ENCODE measurements around the gene MPST.

The MPST gene

DNA sequence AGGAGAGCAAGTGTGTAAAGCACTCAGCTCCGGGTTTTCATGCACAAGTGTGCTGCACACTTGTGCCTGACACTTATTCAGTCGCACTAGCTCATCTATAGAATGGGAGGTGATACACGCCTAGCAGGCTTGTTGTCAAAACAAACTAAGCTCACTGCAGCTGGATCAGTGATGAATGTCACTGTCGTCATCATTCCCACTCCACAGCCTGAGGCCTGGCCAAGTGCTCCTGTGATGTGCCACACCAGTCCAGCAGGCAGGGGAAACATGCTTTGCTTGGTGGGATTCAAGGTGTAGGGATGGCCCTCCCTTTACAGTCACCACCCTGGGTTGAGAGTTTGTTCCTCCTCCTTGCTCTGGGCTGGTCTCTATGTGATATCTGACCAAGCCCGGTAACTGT lies 6.8 kb downstream of the MPST start:
- H3K4me3 ChIP-seq (ENCODE audit: low read depth, low read length): no peak overlapping the region
- DNase-seq: no peak
- H3K36me3 ChIP-seq (replicated peaks): peaks cover 38% of the 10 kb centered on the region

DNA sequence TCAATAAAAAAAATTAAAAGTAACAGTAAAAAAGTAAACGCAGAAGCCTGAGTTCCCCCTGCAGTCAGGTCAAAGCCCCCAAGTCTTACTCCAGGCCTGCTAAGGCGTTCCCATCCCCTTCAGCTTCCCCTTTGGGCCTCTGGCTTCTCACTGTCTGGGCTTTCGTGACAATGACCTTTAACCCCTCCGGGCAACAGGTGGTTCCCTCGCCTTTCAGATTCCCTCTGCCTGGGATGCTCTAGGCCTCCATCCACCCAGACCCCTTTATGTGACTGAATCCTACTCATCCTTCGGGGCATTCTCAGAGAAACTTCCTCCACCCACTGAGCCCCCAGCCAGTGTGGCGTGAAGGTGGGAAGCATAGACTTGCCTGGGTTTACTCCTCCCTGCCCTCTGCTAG lies 8.0 kb downstream of the MPST start:
- H3K27me3 ChIP-seq (replicated peaks): no peaks in the 10 kb centered on the region
- H3K27ac ChIP-seq: no peak overlapping the region

More for the DNA sequence above, 6.8 kb downstream of the MPST start:
- Histone ChIP-seq H3K27ac (no peak overlapping the region), H3K27me3 (replicated peaks) (no peaks in the 10 kb centered on the region)
- in situ Hi-C loops (cut with HindIII; ENCODE audit: low pct_ligation_motif_present, low sequenced_read_pairs): no loop called here
- TF ChIP-seq, protein P1, sequence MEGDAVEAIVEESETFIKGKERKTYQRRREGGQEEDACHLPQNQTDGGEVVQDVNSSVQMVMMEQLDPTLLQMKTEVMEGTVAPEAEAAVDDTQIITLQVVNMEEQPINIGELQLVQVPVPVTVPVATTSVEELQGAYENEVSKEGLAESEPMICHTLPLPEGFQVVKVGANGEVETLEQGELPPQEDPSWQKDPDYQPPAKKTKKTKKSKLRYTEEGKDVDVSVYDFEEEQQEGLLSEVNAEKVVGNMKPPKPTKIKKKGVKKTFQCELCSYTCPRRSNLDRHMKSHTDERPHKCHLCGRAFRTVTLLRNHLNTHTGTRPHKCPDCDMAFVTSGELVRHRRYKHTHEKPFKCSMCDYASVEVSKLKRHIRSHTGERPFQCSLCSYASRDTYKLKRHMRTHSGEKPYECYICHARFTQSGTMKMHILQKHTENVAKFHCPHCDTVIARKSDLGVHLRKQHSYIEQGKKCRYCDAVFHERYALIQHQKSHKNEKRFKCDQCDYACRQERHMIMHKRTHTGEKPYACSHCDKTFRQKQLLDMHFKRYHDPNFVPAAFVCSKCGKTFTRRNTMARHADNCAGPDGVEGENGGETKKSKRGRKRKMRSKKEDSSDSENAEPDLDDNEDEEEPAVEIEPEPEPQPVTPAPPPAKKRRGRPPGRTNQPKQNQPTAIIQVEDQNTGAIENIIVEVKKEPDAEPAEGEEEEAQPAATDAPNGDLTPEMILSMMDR (IDR thresholded peaks at IDR 0.05; ENCODE audit: low read depth, low read length, missing control alignments): no peak

DNA sequence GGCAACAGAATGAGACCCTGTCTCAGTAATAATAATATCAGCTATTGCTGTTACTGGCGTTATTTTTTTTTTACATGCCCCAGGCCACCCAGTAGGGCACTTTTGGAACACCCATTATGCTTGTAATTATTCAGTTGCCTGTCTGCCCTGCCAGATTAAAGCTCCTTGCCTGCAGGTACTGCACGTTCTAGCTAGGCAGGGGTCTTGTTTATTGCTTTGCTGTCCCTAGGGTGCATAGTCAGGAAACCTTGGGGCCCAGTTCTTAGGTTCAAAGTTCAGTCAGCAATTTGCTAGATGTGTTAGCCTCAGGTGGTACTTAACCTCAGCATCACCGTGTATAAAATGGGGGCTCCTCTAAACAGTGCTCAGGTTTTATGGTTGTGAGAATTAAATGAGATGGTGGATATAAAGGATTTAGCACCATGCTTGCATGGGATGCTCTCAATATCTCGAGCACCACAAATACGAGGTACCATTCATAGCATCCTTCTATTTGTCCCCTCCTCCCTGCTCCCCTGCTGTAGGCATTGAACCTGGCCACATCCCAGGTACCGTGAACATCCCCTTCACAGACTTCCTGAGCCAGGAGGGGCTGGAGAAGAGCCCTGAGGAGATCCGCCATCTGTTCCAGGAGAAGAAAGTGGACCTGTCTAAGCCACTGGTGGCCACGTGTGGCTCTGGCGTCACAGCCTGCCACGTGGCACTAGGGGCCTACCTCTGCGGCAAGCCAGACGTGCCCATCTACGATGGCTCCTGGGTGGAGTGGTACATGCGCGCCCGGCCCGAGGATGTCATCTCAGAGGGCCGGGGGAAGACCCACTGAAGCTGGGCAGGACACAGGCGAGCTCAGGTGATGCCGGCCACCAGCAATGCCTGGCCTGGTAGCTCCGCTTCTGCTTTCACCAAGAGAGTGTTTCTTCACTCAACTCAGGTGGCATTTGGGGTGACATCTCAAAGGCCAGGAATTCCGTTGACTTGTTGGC lies 9.4 kb downstream of the MPST start:
- TF ChIP-seq, protein P1 (IDR thresholded peaks at IDR 0.05; ENCODE audit: low read depth, low read length, missing control alignments): no peak
- no peak for DNase-seq
- in situ Hi-C loops (cut with HindIII; ENCODE audit: low pct_ligation_motif_present, low sequenced_read_pairs): no loop called here
- H3K27me3 ChIP-seq (replicated peaks): no peaks in the 10 kb centered on the region
- H3K27ac ChIP-seq: no peak overlapping the region
- H3K36me3 ChIP-seq (replicated peaks): peaks cover 38% of the 10 kb centered on the region
- no peak overlapping the region for H3K4me3 ChIP-seq (ENCODE audit: low read depth, low read length)

More for the DNA sequence above, 8.0 kb downstream of the MPST start:
- Histone ChIP-seq H3K36me3 (replicated peaks) (peaks cover 38% of the 10 kb centered on the region), H3K4me3 (ENCODE audit: low read depth, low read length) (no peak overlapping the region)
- in situ Hi-C loops (cut with HindIII; ENCODE audit: low pct_ligation_motif_present, low sequenced_read_pairs): no loop called here
- TF ChIP-seq, protein P1 (IDR thresholded peaks at IDR 0.05; ENCODE audit: low read depth, low read length, missing control alignments): no peak
- no peak for DNase-seq

DNA sequence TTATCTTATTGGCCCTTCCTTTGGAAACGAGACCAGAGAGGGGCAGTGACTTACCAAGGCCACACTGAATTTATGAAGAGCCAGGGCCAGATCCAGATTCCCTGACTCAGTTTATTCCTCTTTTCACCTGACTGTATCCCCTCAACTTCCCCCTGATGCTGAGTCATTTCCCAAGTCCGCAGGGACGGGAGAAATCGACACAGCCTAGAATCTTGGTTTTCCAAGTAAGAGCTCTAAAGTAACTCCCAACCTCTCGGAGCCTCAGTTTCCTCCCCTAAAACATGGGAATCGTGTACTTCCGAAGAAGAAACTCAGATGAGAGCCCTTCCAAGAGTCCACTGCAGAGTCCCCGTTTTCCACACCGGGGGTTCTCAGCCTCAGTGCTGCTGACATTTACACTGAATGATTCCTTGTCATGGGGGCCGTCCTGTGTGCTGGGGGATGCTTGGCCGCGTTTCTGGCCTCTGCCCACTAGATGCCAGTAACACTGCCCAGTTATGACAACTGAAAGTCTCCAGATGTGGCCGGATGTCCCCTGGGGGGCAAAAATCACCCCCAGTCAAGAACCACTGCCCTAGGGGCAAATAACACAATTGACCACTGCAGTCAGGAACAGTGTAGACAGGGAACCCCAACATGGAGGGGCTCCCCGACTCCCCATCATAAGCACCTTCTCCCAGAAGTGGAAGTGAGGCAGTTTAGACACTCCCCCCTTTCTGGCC lies 11.2 kb downstream of the MPST start:
- peaks cover 25% of the 10 kb centered on the region for H3K36me3 ChIP-seq (replicated peaks)
- in situ Hi-C loops (cut with HindIII; ENCODE audit: low pct_ligation_motif_present, low sequenced_read_pairs): no loop called here
- no peaks in the 10 kb centered on the region for H3K27me3 ChIP-seq (replicated peaks)
- TF ChIP-seq, protein P1 (IDR thresholded peaks at IDR 0.05; ENCODE audit: low read depth, low read length, missing control alignments): no peak
- no peak overlapping the region for H3K4me3 ChIP-seq (ENCODE audit: low read depth, low read length)
- no peak overlapping the region for H3K27ac ChIP-seq
- DNase-seq: no peak

DNA sequence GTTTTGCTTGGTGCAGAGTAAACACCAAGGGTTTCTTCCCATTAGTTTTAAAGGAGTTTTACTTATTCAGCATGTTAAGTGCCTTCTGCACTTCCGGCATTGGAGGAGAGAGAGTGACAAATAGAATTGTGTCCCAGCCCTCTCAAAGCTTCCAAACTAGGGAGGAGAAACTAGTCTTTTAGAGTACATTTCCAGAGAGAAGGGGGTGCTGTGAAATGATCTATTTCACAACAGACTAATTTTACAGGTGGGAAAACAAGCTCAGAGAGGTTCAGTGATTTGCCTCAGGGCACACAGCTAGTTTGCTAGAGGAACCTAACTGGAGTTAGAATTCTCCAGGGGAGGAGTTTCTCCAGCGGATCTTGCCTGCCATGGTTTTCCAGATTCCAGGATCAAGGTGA lies 12.6 kb downstream of the MPST start:
- Histone ChIP-seq H3K4me3 (ENCODE audit: low read depth, low read length) (no peak overlapping the region), H3K36me3 (replicated peaks) (peaks cover 11% of the 10 kb centered on the region), H3K27ac (no peak overlapping the region), H3K27me3 (replicated peaks) (no peaks in the 10 kb centered on the region)
- TF ChIP-seq, protein P1 (IDR thresholded peaks at IDR 0.05; ENCODE audit: low read depth, low read length, missing control alignments): no peak
- DNase-seq: no peak
- in situ Hi-C loops (cut with HindIII; ENCODE audit: low pct_ligation_motif_present, low sequenced_read_pairs): no loop called here
